ENCODE measurements around the gene HOXA4.

The HOXA4 gene

GRCh38 chr7:27130540-27131389 lies at the start of gene HOXA4:
Gene HOXA4 (minus strand): TSS chr7:27130757. CDS start chr7:27130733, 24 bp downstream.
- DNase-seq (ENCODE audit: low read depth) = peak; percentile 79

GRCh38 chr7:27179503-27180430 lies 49.2 kb upstream of the HOXA4 start:
- peak; percentile 79 for DNase-seq (ENCODE audit: low read depth)

DNA sequence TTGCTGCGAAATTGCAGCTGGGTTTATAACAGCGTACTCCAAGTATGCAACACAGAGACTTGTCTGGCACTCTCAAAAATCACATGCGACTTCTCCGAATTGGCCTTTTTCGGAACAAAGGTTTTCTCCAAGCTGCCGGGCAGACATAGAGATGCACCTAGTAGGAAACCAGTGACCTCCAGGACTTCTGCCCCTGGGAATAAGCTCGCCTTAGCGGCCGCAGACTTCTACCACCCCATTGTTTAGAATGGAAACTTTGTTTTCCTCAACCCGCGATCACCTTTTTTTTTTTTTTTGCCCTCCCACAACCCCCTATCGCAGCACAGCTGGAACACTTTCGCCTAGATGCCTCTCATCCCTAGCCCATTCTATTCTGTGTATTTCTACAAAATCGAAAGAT lies 48.5 kb upstream of the HOXA4 start:
- no peak for DNase-seq (ENCODE audit: low read depth)

DNA sequence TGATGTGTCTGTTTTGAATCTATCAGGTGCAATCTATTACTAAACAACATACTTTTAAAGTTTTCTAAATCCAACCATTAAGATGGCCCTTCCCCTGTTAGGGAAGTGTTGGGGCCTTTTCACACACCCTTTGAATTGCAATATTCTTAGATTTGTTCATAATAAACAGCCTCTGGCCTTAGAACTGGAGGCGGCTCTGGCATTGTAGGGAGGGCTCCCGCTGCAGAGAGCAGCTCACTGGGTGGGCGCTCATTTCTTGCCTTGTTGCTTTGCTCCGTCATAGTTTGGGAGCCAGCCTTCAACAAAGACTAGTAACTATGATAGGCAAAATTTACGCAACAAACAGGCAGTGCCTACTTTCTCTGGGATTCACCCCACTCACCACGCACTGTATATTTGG lies 47.8 kb upstream of the HOXA4 start:
- no peak for DNase-seq (ENCODE audit: low read depth)

DNA sequence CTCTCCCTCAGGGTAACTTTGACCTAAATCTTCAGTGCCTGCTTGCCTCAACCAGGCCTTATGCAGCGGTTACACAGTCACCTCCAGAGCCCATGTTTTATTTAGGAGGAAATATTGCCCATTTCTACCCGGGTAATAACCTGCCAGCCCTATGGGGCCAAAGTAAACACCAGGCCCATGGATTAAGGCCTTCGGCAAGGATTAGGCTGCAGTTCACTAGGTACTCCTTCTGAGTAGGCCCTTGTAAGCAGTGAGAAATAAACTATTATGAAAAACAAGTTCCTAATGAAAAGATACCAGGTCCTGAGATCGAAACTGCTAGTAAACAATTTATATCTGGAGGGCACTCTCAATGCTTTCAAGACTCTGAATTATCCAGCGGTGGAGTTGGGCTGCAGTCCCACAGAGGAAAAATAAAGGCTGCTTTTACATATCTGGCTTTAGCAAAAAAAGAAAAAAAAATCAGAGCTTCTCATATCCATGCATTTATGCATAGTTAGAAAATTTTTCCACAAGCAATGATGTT lies 47.3 kb upstream of the HOXA4 start:
- DNase-seq (ENCODE audit: low read depth) = no peak

DNA sequence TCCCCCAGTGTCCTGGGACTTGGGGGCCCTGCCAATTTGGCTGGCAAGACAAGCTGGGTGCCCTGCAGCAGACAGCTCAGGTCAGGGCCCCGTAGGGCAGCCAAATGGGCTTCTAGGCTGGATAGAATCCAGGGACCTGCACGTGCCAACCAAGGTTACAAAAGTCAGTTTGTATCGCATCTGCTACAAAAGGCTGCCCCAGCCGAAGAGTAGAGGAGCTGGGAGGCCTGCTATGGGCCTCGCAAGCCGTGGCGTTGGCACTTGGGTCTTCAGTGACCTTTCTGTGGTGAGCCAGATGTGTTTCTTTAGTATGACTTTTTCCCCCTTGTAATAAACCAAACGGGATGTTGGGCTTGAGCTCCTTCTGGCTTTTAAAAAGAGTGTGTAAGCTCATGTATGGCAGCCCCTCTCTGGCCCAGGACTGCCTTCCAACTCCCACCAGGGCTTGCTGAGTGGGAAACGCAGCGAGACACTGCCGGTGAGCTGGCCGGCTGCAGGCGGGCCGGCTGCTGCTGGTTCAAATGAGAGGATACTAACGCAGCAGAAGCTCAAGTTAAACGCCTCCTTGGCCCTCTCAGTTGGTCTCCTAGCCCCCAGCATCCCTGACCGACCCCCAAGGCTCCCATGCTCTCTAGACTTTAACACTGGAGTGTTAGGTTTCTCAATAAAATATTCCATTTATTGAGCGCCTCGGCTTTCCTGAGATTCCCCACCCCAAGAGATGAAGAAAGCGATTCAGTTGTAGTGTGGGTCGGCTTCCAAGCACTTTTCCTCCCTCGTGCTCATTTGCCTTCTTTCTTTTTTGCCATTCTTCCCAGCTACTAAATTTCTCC lies 46.6 kb upstream of the HOXA4 start:
- no peak for DNase-seq (ENCODE audit: low read depth)

GRCh38 chr7:27176524-27176845 lies 45.9 kb upstream of the HOXA4 start:
- no peak for DNase-seq (ENCODE audit: low read depth)

DNA sequence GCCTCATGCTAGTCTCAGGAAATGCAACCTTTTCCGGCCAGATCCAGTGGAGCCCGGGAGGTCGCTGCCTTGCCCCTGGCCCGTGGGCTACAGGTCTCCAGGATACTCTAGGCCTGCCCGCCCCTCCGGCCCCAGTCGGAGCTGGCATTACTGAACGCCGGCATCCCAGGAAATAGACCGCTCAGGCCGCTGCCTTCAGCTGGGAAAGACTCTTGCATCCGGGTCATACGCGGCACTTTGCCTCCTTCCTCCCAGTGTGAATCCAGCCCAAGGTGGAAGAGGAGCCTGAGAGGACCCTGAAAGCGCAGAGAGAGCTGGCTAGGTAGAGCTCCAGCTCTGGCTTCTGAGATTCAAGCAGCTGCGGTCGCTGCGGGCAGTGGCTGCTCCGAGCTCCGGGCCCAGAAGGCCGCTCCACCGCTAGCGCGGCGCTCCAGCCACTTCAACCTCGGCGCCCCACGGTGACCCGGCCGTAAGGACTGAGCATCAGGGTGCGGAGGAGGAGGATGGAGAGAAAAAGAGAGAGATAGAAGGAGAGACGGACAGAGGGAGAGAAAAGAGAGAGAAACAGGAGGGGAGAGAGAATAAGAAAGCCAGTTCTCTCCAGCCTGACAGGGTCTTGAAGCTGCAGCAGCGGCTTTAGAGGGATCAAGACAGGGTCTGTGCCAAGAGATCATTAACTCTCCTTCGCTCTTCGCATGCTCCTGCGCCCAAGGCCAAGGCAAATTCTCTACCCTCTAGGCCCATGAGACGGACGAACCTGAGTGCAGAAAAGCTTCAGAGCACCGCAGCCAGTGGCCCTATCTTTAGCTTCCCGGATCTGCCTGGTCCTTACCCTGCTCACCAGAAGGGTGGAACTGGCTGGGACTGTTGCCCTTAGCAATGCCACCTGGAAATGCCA lies 45.3 kb upstream of the HOXA4 start:
- DNase-seq (ENCODE audit: low read depth) = no peak

DNA sequence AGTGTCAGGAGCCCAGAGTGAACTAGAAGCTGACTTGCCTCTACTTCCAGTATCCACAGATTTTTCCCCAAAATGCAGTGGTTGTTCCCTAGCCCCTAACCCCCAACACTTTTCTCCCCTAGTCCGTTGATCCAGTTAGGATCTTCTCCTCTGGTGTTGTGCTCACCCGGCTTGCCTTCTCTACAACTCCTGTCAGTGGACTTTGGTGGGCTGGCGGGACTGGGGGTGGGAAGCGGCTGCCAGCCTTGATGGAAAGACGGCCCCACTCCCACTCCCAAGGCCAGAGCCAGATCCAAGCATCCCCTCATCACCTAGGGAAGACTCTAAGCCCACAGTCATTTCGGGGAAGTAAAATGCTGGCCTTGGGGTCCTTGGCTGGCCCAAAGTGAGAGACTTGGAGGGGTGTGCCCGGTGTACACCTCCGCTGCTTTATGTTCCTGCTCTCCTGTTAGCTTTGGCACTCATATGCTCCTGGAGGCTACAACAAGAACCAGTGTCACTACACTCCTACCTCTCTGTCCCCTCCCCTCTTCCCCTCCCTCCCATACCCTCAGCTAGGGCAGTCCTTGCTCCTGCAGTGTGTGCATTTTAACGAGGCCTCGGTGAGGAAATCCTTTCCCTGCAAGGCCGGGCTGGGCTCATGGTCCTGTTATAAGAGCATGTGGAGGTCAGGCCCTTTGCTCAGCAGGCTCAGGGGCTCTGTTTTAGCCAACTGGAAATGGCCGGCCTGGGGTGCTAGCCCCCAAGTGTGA lies 44.5 kb upstream of the HOXA4 start:
- DNase-seq (ENCODE audit: low read depth) = no peak

DNA sequence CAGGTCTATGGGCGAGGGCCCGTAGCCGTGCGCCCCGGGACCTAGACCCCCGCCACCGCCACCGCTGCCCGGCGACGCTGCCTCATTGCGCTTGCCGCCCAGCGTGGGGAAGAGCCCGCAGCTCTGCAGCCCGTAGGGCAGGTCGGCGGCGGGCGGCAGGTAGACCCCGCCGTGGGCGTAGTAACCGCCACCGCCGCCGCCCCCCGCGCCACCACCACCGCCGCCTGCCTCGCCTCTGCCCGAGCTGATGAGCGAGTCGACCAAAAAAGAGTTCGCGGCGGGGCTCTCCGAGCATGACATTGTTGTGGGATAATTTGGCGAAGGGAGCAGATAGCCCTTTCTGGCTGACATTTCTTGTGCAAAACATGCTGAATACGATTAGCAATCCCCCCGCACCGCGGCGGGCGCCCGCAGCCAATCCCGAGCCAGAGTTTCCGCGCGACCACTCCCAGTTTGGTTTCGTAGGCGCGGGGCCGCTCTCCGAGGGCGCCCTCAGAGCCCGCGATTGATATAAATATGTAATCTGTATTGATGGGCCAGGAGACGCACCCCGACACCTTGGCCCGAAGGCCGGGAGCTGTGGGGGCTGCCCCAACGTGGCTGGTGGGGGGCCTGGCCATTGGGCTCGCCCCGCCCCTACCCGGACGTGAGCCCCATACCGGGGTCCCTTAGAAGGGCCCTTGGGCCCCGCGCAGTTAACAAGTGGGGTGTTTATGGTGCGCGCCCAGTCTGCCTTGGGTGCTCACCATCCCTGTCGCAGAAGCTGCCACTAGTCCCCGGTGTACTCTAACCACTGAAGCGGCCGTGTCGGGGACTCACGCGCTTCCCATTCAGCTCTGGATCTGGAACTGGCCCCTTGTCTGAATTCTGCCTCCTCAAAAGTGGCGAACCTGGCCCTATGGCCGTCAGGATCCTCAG lies 43.7 kb upstream of the HOXA4 start, which contains the start of gene HOXA10:
Gene HOXA10 (minus strand): TSS at position 365 of the 918 bp plus-strand sequence. CDS start 14 bp downstream, at position 351.
- DNase-seq (ENCODE audit: low read depth) = no peak

DNA sequence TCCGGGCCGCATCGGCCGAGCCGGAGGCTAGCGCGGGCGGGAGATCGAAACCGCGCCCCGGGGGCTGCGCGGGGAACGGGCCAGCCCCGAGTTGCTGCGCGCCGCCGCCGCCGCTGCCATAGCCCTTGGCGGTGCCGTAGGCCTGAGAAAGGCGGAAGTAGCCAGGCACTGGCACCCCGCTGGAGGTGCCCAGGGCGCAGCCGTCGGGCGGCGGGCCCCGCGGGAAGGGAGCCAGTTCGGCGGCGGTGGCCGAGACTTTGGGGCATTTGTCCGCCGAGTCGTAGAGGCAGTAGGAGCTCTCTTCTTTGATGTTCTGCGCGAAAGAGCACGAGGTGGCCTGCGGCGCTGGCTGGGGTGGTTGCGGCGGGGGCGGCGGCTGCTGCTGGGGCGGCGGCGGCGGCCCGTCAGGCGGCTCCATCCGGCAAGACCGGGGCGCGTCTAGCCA lies 43.0 kb upstream of the HOXA4 start:
- no peak for DNase-seq (ENCODE audit: low read depth)

DNA sequence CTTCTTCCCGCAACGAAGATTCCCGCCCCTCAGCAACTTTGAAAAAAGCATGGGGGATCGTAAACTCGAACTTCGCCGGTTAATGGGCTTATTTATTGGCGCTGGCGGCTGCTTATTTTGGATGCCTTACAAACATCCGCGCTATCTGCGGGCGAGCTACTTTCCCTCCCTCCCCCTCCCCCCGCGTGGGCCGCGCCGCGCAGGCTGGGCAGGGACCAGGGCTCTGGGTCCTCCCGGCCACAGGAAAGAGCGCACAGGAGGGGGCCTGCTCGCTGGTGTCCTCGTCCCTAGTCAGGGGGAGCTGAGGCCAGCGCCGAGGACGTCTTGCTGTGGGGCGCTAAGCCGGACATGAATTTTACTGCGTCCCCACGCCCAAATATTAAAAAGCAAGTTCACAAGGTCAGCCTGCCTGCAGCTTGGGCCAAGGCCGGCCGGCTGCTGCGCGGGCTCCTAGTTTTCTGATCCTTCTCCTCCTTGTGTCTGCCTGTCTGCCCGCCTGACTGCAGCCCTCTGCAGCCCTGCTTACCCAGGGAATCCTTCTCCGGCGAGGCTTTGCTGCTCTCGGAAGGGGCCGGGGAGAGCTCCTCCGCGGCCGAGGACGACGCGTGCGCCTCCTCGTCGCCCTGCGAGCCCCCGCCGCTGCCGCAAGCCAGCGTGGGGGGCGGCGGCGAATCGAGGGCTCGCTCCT lies 42.4 kb upstream of the HOXA4 start:
- peak; percentile 77 for DNase-seq (ENCODE audit: low read depth)

- DNase-seq (ENCODE audit: low read depth) = no peak
These were observed 41.8 kb upstream of the HOXA4 start for GRCh38 chr7:27172315-27172774.

DNA sequence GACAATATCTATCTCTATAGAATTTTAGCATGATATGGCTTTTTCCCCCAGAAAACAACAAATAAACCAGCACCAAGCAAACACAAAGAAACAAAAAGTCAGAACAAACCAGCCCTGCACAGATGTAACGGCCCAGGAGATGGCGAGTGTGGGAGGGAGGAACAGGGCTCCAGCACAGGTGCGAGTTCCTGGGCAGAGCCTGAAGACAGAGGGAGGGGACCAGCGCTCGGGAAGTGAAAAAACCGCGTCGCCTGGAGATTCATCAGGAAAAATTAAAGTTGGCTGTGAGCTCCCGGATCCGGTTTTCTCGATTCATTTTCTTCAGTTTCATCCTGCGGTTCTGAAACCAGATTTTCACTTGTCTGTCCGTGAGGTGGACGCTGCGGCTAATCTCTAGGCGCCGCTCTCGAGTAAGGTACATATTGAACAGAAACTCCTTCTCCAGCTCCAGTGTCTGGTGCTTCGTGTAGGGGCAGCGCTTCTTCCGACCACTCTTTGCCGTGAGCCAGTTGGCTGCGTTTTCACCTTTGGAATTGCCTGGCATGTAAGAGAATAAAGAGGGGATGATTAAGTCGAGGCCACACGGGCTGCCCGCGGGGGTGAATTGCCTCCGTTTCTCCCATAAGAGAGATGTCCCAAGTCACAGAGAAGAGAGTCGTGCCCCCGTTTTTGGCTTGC lies 41.2 kb upstream of the HOXA4 start:
- DNase-seq (ENCODE audit: low read depth) = no peak

GRCh38 chr7:27171325-27171636 lies 40.7 kb upstream of the HOXA4 start:
- no peak for DNase-seq (ENCODE audit: low read depth)

DNA sequence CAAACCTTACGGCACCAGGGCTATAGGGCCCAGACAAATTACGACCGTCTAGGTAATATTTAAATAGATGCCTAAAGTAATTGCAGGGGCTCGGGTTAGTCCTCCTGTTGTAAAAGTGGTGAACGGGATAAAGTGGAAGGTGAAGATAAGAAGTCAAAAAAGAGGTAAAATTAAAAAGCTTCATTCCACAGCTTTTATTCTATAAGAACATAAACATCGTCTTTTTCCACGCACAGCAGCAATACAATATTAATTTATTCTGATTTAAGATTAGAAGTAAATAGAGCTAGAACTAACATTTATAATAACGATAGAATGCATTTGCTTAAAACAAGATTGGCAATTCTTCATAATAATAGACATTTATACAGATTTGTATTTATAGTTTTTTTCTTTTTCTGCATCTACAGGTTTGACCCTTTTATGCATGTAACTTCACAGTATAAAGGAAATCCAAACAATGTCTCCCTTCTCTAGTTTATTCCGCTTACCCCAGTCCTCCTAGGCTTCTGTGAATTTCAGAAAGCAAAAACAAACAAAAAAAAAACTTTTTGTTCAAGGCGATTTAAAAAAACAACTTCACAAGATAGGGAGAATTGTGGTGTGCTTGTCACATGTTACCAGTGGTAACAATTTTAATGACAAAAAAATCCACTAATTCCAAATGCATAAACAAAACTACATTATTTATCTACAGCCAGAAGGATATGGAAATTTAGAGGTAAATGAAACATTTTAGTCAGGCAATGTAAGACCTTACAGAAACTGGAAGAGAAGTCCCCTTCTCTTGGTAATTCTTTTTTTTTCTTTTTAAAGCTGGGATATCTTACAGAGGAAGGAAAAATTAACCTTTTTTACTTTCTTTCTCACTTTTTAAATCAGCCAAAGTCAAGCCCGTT lies 40.1 kb upstream of the HOXA4 start:
- no peak for DNase-seq (ENCODE audit: low read depth)
